GM12801 (cell line): ENCODE results near the gene TMEM270.

ENCODE experiments used
- CTCF ChIP-seq: IDR thresholded peaks from one replicate; pipeline ENCODE4 v1.5.1; 2011; ENCODE audit warnings: control low read depth; ENCODE audit not compliant: insufficient read length; ENCODE audit errors: extremely low read depth

The TMEM270 gene

GRCh38 chr7:73823257-73823656 lies 37.7 kb upstream of the TMEM270 start:
- no peak for TF ChIP-seq CTCF

- no peak for TF ChIP-seq CTCF
Observed at GRCh38 chr7:73823873-73824592, 36.9 kb upstream of the TMEM270 start.

- no peak for TF ChIP-seq CTCF
Observed at GRCh38 chr7:73824986-73825385, 36.0 kb upstream of the TMEM270 start.

GRCh38 chr7:73827567-73828106 lies 33.3 kb upstream of the TMEM270 start:
- TF ChIP-seq CTCF = no peak

- no peak for TF ChIP-seq CTCF
Observed at GRCh38 chr7:73828107-73828803, 32.7 kb upstream of the TMEM270 start.

GRCh38 chr7:73828972-73829371 lies 32.0 kb upstream of the TMEM270 start:
- no peak for TF ChIP-seq CTCF

GRCh38 chr7:73829505-73829904 lies 31.5 kb upstream of the TMEM270 start:
- no peak for TF ChIP-seq CTCF
